GM23338 (cell line): Measurements from ENCODE around the gene BAZ1B. TPM values are rescaled to one million over a fixed set of nuclear protein-coding genes. Genes with fewer than 3 reads are reported as not detected.

ENCODE experiments used
- ATAC-seq: fragments of 200-7000 bp; cut with Tn5 transposase; 3 replicates; pipeline ENCODE4 v1.9.1; 2020
- DNase-seq: peaks from one replicate; pipeline ENCODE4 v3.0.0-alpha.2; 2015; ENCODE audit warnings: low spot score
- H2AFZ ChIP-seq: fragments of 200-600 bp; sonication (generic); 2 replicates; pipeline ENCODE4 v1.8.0; 2016; ENCODE audit warnings: antibody characterized with exemption, mild to moderate bottlenecking, moderate library complexity
- H3F3A ChIP-seq: fragments of 200-600 bp; sonication (generic); replicated peaks from 2 replicates; pipeline ENCODE4 v1.8.0; 2017; ENCODE audit warnings: antibody characterized with exemption, mixed run types, low read depth
- H3K27ac ChIP-seq: fragments of 200-600 bp; sonication (generic); 2 replicates; pipeline ENCODE4 v1.6.1; 2016; ENCODE audit warnings: low read depth
- H3K27me3 ChIP-seq: fragments of 200-600 bp; sonication (generic); 2 replicates; pipeline ENCODE4 v1.8.0; 2016; ENCODE audit warnings: mild to moderate bottlenecking, mixed run types, moderate library complexity; ENCODE audit not compliant: insufficient read depth
- H3K36me3 ChIP-seq: fragments of 200-600 bp; sonication (generic); 2 replicates; pipeline ENCODE4 v1.8.0; 2016; ENCODE audit warnings: mild to moderate bottlenecking; ENCODE audit not compliant: insufficient read depth
- H3K4me1 ChIP-seq: fragments of 200-600 bp; sonication (generic); 2 replicates; pipeline ENCODE4 v1.8.0; 2016; ENCODE audit warnings: mild to moderate bottlenecking, moderate library complexity; ENCODE audit not compliant: insufficient read depth
- H3K4me2 ChIP-seq: fragments of 200-600 bp; sonication (generic); 2 replicates; pipeline ENCODE4 v1.7.1; 2017; ENCODE audit warnings: mixed run types
- H3K4me3 ChIP-seq: fragments of 200-600 bp; sonication (generic); 2 replicates; pipeline ENCODE4 v1.6.1; 2016; ENCODE audit warnings: mixed run types
- H3K79me2 ChIP-seq: fragments of 200-600 bp; sonication (generic); replicated peaks from 2 replicates; pipeline ENCODE4 v1.8.0; 2017; ENCODE audit warnings: mild to moderate bottlenecking; ENCODE audit not compliant: insufficient read depth
- H3K9me2 ChIP-seq: fragments of 200-600 bp; sonication (generic); 2 replicates; pipeline ENCODE4 v1.8.0; 2017; ENCODE audit not compliant: insufficient read depth
- H4K20me1 ChIP-seq: fragments of 200-600 bp; sonication (generic); replicated peaks from 2 replicates; pipeline ENCODE4 v1.8.0; 2017; ENCODE audit warnings: mild to moderate bottlenecking; ENCODE audit not compliant: insufficient read depth
- H3K27ac Mint-ChIP-seq: 2 replicates; pipeline ENCODE4 v1.8.0; 2020; ENCODE audit warnings: inconsistent platforms, mild to moderate bottlenecking, moderate library complexity, mixed read lengths
- H3K27me3 Mint-ChIP-seq: 3 replicates; pipeline ENCODE4 v1.8.0; 2022; ENCODE audit warnings: low read depth, mild to moderate bottlenecking, moderate library complexity, mixed read lengths, inconsistent platforms; ENCODE audit not compliant: insufficient read depth, poor library complexity
- H3K36me3 Mint-ChIP-seq: 3 replicates; pipeline ENCODE4 v1.8.0; 2021; ENCODE audit warnings: low read depth, mild to moderate bottlenecking, inconsistent platforms, moderate library complexity, mixed read lengths
- H3K4me1 Mint-ChIP-seq: 3 replicates; pipeline ENCODE4 v1.8.0; 2020; ENCODE audit warnings: mild to moderate bottlenecking, inconsistent platforms, mixed read lengths
- H3K4me3 Mint-ChIP-seq: 3 replicates; pipeline ENCODE4 v1.8.0; 2021; ENCODE audit warnings: moderate library complexity, mild to moderate bottlenecking, inconsistent platforms, mixed read lengths
- H3K9me3 Mint-ChIP-seq: 3 replicates; pipeline ENCODE4 v1.8.0; 2020; ENCODE audit warnings: moderate library complexity, mild to moderate bottlenecking, inconsistent platforms, mixed read lengths
- CREB1 ChIP-seq: fragments of 250-450 bp; sonication (Bioruptor Pico); IDR thresholded peaks from 2 replicates; pipeline ENCODE4 v1.5.0; 2020; ENCODE audit warnings: low read depth, mild to moderate bottlenecking, moderate library complexity
- JUNB ChIP-seq: IDR thresholded peaks from one replicate; pipeline ENCODE4 v1.6.1; 2016; ENCODE audit warnings: antibody characterized with exemption; ENCODE audit not compliant: unreplicated experiment
- POLR2AphosphoS5 ChIP-seq: IDR thresholded peaks from 2 replicates; pipeline ENCODE4 v1.6.1; 2016; ENCODE audit warnings: antibody characterized with exemption, low read depth
- polyA plus RNA-seq: library from polyadenylated mRNA; unstranded; fragments of >200 nt; fragmentation: Nextera tagmentation; extraction: Ambion mirVana; gene quantifications from 2 replicates; pipeline ENCODE4 v1.2.1, GENCODE V29; 2016
- total RNA-seq: library from RNA; depleted of rRNA; stranded (reverse); fragments of >200 nt; shearing (Covaris generic); gene quantifications from 2 replicates; pipeline ENCODE4 v1.2.3, GENCODE V29; 2014
- TF ChIP-seq, protein P1 (sequence below): fragments of 250-450 bp; sonication (Bioruptor Pico); IDR thresholded peaks from 2 replicates; pipeline ENCODE4 v1.5.0; 2020; ENCODE audit warnings: mild to moderate bottlenecking, moderate library complexity
- TF ChIP-seq, protein P2 (sequence below): IDR thresholded peaks from one replicate; pipeline ENCODE4 v1.6.1; 2018; ENCODE audit warnings: antibody characterized with exemption; ENCODE audit not compliant: unreplicated experiment

Gene BAZ1B
- total and polyA plus RNA-seq, 2 experiments from 2014 or later: 40.4 to 70.7 TPM

- TF ChIP-seq, protein P1, sequence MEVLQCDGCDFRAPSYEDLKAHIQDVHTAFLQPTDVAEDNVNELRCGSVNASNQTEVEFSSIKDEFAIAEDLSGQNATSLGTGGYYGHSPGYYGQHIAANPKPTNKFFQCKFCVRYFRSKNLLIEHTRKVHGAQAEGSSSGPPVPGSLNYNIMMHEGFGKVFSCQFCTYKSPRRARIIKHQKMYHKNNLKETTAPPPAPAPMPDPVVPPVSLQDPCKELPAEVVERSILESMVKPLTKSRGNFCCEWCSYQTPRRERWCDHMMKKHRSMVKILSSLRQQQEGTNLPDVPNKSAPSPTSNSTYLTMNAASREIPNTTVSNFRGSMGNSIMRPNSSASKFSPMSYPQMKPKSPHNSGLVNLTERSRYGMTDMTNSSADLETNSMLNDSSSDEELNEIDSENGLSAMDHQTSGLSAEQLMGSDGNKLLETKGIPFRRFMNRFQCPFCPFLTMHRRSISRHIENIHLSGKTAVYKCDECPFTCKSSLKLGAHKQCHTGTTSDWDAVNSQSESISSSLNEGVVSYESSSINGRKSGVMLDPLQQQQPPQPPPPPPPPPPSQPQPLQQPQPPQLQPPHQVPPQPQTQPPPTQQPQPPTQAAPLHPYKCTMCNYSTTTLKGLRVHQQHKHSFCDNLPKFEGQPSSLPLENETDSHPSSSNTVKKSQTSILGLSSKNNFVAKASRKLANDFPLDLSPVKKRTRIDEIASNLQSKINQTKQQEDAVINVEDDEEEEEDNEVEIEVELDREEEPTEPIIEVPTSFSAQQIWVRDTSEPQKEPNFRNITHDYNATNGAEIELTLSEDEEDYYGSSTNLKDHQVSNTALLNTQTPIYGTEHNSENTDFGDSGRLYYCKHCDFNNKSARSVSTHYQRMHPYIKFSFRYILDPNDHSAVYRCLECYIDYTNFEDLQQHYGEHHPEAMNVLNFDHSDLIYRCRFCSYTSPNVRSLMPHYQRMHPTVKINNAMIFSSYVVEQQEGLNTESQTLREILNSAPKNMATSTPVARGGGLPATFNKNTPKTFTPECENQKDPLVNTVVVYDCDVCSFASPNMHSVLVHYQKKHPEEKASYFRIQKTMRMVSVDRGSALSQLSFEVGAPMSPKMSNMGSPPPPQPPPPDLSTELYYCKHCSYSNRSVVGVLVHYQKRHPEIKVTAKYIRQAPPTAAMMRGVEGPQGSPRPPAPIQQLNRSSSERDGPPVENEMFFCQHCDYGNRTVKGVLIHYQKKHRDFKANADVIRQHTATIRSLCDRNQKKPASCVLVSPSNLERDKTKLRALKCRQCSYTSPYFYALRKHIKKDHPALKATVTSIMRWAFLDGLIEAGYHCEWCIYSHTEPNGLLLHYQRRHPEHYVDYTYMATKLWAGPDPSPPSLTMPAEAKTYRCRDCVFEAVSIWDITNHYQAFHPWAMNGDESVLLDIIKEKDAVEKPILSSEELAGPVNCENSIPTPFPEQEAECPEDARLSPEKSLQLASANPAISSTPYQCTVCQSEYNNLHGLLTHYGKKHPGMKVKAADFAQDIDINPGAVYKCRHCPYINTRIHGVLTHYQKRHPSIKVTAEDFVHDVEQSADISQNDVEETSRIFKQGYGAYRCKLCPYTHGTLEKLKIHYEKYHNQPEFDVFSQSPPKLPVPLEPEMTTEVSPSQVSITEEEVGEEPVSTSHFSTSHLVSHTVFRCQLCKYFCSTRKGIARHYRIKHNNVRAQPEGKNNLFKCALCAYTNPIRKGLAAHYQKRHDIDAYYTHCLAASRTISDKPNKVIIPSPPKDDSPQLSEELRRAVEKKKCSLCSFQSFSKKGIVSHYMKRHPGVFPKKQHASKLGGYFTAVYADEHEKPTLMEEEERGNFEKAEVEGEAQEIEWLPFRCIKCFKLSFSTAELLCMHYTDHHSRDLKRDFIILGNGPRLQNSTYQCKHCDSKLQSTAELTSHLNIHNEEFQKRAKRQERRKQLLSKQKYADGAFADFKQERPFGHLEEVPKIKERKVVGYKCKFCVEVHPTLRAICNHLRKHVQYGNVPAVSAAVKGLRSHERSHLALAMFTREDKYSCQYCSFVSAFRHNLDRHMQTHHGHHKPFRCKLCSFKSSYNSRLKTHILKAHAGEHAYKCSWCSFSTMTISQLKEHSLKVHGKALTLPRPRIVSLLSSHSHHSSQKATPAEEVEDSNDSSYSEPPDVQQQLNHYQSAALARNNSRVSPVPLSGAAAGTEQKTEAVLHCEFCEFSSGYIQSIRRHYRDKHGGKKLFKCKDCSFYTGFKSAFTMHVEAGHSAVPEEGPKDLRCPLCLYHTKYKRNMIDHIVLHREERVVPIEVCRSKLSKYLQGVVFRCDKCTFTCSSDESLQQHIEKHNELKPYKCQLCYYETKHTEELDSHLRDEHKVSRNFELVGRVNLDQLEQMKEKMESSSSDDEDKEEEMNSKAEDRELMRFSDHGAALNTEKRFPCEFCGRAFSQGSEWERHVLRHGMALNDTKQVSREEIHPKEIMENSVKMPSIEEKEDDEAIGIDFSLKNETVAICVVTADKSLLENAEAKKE: no peak
- TF ChIP-seq, protein P2, sequence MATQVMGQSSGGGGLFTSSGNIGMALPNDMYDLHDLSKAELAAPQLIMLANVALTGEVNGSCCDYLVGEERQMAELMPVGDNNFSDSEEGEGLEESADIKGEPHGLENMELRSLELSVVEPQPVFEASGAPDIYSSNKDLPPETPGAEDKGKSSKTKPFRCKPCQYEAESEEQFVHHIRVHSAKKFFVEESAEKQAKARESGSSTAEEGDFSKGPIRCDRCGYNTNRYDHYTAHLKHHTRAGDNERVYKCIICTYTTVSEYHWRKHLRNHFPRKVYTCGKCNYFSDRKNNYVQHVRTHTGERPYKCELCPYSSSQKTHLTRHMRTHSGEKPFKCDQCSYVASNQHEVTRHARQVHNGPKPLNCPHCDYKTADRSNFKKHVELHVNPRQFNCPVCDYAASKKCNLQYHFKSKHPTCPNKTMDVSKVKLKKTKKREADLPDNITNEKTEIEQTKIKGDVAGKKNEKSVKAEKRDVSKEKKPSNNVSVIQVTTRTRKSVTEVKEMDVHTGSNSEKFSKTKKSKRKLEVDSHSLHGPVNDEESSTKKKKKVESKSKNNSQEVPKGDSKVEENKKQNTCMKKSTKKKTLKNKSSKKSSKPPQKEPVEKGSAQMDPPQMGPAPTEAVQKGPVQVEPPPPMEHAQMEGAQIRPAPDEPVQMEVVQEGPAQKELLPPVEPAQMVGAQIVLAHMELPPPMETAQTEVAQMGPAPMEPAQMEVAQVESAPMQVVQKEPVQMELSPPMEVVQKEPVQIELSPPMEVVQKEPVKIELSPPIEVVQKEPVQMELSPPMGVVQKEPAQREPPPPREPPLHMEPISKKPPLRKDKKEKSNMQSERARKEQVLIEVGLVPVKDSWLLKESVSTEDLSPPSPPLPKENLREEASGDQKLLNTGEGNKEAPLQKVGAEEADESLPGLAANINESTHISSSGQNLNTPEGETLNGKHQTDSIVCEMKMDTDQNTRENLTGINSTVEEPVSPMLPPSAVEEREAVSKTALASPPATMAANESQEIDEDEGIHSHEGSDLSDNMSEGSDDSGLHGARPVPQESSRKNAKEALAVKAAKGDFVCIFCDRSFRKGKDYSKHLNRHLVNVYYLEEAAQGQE: no peak
- TF ChIP-seq JUNB: no peak
Measured at GRCh38 chr7:73483171-73483570, 38.9 kb downstream of the BAZ1B start (continued).

DNA sequence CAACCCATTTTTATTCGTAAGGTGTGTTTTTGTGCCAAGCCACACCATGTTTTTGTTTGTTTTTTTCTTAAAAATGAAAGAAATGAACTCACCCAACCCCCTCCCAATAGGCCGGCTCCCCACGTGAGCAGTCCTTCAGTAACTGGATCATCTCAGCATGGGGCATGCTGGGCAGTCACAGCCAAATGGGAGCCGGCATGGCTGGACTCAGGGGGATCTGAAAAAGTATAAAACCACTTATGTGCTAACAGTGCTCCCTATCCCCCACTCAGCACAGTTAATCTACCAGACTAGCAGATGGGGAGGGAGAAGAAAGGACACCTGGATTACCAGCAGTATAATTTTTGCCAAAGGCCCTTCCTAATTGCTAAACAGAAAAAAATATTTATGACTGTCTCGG, 39.3 kb downstream of the BAZ1B start:
- peak; percentile 82 for ATAC-seq
- H3K27ac ChIP-seq: no peak overlapping the region
- no peak overlapping the region for H3K4me3 ChIP-seq
- Mint-ChIP-seq H3K4me1 (peaks cover 16% of the 10 kb centered on the region; the same call in 2 of the 3 replicates), H3K36me3 (peaks cover 75% of the 10 kb centered on the region), H3K4me3 (no peak overlapping the region; the same call in 2 of the 3 replicates), H3K9me3 (no peaks in the 10 kb centered on the region), H3K27ac (peak overlapping the region; percentile 64), H3K27me3 (no peaks in the 10 kb centered on the region)
- peaks cover 89% of the 10 kb centered on the region for H3K79me2 ChIP-seq
- peaks cover 21% of the 10 kb centered on the region for H4K20me1 ChIP-seq
- TF ChIP-seq POLR2AphosphoS5 (no peak), CREB1 (CRISPR knock-in tag) (no peak), JUNB (no peak)
- TF ChIP-seq, protein P1: no peak
- H3K27me3 ChIP-seq: no peaks in the 10 kb centered on the region
- peaks cover 41% of the 10 kb centered on the region for H3K36me3 ChIP-seq
- peaks cover 5% of the 10 kb centered on the region; the same call in 1 of the 2 replicates for H3K4me1 ChIP-seq
- DNase-seq: no peak
- no peaks in the 10 kb centered on the region for H3F3A ChIP-seq
- H3K4me2 ChIP-seq: no peak overlapping the region
- H2AFZ ChIP-seq: no peak overlapping the region
- H3K9me2 ChIP-seq: no peaks in the 10 kb centered on the region
